GM21360 (cell line): ENCODE measurements around the gene AREL1.

Experiments
- ATAC-seq: cut with Tn5 transposase; IDR thresholded peaks from one replicate; pipeline ENCODE4 v1.9.1; 2021; ENCODE audit warnings: mild to moderate bottlenecking, moderate library complexity; ENCODE audit not compliant: unreplicated experiment

Gene AREL1

DNA sequence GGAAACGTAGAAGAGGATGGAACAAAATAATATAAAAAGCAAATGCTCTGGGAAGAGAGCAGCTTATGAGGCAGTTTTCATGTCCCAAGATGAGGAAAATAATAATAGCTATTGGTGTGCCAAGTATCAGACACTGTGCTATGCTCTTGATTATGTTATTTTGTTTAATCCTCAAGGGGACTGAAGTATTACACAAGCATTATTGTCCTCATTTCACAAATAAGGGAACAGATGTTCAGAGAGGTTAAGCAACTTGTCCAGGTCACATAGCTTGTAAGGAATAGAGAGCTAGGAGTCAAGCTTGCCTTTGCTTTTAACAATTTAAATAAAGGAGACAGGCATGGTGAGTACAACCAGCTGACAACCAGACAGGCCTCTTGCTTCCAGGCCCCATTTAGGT, 73.9 kb downstream of the AREL1 start:
- ATAC-seq, result no peak

DNA sequence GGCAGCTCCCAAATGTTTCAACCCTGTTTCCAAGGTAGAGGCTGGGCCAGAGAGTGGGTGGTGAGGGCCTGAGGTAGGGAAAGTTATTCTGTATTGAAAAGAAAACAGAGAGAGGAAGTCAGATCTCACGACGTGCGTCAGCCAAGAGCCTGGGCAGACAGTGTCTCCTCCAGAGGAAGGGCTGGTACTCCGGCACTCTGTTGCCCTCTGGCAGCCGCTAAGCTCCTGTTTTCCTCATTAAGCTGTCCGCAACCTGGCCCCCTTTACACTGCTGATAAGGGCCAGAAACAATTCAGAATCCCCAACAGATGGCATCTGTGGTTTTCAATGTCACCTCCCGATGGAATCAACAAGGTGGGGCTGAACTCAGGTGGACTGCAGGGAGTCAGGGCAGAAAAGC, 74.8 kb downstream of the AREL1 start:
- ATAC-seq, result no peak

DNA sequence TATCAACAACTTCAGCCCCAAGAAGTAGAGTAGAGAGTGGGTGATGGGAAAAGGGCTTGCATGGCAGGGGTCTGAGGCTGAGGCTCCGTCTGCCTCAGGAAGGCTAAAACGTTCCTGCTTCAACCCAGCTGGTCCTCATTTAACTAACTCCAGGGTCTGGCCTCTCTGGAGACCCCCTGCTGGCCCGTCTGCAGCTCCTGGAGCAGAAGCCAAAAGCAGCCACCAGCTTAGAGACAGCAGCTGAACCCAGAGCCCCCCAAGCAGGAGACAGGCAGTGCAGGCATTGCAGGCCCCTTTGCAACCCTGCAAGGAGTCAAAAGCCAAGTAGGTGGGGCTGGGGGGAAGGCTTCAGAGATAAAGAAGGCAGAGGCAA, 75.7 kb downstream of the AREL1 start:
- no peak for ATAC-seq

DNA sequence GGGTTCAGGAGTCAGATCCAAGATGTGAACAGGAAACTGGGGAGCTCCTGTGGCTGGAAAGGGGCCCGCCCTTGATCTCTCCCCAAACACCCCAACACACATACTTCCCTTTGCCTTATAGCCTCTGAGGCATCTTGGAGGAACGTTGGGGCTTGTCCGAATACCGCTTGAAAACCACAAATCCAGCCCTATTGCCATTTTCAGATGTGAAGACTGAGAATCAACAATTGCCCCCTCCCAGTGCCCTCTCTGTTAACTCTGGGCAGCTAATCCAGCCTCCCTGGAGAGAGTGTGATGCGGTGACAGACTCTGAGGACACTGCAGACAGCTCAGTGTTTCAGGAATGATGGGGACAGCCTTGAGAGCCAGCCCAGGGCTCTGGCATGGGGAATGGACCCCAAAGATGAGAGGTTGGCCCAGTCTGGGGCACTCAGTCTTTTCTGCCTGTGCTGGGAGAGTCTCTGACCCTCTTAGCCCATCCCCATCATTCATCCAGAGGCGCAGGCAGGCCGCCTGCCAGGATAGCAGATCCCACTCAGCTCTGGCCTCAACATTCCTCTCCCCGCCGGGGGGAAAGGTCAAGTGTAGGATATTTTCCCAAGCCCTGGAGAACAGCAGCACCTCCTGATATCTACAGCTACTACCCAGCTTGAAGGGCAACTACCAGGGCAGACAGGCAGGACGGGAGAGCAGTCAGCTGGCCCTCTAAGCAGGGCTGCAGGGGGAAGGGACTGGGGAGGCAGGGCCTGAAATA, 76.3 kb downstream of the AREL1 start:
- no peak for ATAC-seq

DNA sequence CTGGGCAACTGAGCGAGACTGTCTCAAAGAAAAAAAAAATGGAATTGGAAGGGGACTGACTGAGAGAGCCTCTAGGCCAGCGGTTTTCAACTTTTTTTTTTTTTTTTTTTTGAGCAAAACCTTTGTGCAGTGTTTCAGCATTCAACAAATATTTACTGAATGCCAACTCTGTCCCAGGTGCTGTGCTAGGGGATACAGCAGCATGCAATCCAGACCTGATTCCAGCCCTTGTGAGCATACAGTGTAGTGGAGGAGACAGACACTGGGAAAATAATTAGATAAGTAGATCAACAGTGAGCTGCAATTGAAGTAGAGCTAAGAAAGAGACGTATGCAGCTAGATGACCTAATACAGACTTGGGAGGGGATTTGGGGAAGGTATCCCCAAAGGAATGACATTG, 77.0 kb downstream of the AREL1 start:
- ATAC-seq, result no peak

DNA sequence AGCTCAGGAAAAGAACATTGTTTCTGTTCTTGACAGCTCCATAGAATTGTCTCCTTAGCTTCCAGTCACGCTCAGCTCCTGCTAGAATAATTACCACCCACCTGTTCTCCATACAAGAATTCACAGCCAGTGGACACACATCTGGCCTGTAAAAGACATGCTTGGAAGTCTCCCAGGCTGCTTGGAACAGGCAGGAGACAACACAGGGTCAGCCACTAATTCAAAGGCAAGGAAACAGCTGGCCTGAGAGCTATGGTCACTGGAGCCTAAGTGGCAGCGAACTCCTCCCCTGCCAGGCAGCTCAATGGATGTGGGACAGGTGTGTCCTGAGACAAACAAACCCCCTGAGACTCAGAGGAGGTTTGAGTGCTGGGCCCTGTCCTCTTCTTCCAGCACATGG, 77.9 kb downstream of the AREL1 start:
- ATAC-seq, result no peak

DNA sequence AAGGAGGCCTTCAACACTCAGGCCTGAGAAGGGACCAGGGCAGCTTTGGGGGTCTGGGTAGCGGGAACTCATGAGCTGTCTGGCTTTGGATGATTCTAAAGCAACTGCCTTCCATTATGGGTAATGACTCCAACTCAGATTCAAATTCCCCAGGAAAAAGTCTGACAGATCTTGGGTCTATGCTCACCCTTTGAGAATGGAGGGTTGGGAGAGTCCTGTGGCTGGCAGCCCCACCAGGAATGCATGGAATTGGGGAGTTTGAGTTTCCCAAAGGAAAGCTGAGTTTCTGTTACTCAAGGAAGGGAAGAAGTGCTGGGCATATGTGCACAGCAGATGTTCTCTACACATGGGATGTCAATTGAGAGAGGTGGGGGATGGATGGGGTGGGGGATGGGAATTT, 78.4 kb downstream of the AREL1 start:
- no peak for ATAC-seq

DNA sequence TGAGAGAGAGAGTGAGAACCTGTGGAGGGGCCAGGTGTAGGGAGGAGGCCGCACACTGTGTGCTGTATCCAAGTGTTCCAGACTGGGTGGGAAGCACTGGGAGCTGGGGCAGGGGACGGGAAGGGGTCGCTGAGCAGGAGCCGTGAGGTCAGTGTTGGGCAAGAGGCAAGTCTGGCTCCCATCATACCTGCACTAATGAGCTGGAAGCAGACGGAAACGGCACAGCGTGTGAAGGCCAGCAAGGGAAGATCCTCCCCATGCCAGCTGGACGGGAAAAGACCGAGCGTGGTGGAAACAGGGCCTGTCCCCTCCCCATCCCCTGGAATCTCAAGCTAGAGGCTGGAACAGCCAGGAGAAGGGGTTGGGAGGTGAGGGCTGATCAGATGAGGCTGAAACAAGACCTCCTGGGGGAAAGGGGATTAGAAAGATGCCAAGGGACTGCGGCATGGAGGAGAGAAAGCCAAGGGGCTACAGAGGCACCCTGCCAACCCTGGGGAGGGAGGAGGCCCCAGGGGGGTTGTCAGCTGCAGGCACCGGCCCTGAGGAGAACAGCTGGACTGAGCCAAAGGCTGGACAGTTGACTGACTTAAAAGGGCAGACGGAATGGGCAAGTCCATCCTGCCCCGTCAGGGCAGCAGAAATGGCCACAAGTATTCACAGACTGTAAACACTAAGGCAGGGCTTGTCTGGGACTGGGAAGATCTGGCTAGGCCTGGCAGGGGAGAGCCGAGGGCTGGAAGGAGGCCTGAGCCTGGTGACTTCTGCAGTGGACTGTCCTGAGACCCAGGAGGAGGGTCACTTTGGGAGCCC, 81.8 kb downstream of the AREL1 start:
- ATAC-seq, result no peak

DNA sequence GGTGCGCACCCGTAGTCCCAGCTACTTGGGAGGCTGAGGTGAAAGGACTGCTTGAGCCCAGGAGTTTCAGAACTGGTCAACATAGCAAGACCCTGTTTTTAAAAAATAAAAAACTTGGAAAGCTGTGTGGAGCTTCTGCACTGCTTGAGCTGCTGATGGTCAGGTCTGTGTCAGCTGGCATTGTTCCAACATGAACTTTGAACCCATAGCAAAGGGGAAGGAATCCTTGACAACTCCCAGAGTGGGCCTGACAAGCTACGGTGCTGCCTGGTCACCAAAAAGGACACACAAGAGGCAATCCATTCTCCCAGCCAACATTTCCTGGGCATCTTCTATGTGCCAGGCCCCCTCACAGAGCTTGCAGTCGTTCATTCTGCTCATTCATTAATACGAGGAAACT, 84.5 kb downstream of the AREL1 start:
- ATAC-seq, result no peak

DNA sequence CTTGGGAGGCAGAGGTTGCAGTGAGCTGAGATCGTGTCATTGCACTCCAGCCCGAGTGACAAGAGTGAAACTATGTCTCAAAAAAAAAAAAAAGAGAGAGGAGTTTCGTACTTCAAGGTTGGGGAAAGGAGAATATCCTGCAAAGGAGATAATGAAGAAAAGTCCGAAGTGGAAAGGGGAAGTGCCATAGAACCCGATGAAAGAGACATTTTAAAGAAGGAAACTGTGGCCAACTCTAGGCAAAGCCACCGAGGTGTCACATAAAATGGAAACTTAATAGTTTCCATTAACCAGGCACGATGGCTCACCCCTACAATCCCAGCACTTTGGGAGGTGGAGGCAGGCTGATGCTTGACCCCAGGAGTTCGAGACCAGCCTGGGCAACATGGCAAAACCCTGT, 85.8 kb downstream of the AREL1 start:
- no peak for ATAC-seq

DNA sequence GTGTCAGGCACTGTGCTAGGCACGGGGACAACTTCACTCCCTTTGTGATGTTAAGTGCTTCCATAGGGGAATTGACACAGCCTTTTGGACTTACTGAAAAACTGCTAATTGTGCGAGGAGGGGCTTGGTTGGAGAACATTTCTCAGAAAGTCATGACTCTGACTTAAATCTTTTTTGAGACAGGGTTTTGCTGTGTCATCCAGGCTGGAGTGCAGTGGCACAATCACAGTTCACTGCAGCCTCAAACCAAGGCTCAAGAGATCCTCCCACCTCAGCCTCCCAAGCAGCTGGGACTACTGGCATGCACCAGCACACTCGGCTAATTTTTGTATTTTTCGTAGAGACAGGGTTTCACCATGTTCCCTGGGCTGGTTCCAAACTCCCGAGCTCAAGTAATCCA, 90.6 kb downstream of the AREL1 start:
- ATAC-seq, result no peak

DNA sequence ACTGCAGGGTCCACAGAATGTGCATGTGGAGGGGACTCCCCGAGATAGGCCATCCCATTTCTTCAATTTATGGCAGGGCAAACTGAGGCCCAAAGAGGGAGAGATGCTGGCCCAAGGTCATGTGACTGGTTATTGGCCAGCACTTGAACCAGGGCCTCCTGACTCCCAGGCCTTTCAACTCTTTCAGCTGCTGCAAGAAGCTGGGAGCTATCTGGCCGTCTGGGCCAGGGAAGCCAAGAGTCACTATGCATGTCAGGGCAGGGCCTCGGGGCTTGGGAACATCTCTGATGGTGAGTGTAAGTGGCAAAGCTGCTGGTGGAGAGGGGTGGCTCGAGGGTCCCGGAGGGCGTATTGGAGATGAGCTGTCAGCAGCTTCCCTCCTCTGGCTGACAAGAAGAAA, 91.3 kb downstream of the AREL1 start:
- ATAC-seq, result no peak

DNA sequence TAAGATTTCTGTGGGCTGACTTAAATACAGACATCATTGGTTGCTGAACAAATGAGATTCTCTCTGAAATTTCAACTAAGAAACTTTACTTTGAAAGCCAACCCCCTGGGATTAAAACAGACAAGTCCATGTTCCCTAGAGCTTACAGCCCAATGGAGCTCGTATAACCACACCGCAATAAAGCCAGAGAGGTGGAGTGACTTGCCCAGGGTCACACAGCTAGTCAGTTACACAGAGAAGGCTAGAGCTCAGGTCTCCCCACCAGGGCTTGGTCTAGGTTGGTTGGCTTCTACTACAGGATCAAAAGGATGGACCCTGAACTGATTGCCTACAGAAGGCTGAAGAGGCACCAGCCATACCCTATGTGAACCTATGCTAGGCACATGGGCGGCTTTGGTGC, 92.0 kb downstream of the AREL1 start:
- ATAC-seq, result no peak

DNA sequence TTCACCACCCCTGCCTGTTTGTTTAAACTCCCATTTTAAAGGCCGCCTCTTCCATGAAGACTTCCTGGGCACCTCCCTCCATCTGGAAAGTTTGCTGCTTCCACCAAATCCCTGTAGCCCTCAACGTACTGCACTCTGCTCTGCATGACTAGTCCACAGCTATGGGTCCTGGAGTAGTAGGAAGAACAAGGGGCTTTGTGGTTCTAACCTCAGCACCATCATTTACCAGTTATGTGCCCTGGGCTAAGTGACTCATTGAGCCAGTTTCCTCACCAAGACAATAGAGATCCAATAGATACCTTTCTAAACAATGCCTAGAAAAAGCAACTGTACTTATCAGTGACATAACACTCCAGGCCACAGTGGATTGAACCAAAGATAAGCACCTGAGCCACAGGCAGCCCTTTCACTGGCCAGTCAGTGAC, 92.4 kb downstream of the AREL1 start:
- ATAC-seq, result no peak

DNA sequence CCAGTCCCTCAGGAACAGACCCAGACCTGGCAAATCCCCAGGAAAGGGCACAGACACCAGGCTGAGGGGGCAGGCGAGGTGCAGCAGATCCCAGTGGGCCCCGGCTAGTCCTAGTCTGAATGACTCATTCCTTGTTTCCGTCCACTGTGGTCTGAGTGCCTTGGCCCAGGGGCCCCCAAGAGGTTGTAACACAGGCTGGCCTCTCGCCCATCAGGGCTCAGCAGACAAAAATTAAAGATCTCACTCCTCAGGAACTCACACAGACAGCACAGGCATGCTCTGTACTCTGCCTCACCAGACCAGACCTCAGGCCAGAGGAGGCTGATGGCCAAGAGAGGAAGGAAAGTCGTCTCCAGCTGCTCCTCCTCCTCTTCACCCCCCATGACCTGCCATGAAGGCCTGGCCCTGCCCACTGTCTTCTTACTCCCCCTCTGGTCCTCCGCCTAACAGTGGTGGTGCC, 93.2 kb downstream of the AREL1 start:
- ATAC-seq, result no peak

DNA sequence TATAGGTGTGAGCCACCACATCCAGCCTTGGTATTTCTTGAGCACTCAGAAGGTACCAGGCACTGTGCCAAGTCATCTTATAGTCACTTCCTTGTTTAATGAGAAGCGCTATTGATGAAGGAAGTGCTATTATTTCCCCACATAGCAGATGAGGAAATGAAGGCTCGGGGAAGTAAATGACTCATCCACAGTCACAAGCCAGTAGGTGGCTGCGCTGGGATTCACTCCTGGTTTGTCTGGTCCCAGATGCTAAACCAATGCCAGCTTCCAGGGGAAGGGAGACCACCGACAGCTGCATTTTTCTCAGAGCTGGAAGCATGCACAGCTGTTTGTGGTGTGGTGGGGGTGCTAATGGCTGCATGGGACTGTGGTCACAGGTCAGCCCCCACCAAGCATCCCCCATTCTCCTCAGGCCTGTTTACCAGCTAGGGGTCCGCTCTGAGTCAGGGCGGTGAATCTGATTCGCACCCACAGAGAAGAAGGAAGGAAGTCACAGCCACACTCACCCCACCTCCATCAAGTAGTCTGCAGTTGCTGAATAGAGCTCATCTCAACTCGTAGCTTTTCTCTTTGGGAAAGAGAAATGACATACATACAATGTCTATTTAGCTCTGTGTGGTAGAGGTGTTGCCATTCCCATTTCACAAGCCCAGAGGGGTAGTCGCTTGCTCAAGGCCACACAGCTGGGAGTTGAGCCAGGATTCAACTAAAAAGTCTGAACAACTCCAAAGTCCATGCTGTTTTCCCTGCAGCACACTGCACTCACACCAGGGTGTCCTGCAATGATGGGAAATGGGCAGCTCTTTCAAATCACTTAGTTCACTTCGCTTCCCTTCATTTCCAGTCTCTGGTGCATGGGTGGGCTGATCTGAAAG, 94.6 kb downstream of the AREL1 start:
- no peak for ATAC-seq

DNA sequence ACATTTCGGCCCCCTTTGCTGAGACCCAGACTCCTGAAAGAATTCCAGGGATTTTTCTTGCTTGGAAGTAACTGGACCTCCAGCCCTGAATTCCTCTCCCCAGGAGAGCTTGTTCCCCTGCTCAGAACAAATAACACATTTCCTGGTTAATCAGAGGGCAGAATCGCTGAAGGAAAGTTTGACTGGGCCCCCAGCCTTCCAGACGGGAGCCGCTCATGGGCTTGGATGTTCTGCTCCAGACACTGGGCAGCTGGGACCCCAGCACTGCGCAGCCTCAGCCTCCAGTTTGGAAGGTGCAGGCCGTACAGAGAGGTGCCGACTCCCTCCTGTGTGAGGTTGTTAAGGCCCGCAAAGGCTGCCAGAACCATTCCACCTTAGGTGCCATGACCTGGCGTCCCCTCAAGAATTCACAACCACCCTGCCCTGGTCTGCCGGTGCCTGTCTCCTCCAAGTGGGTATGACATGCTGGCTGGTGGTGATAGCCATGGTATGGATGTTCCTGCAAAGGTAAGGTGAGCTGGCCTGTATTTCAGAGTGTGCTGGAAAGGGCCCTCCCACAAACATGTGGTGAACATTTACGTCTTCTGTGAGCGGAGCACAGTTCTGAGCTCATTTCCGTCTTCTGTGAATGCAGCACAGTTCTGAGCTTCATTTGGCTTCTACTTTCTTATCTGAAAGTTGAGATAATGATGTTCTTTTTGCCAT, 95.7 kb downstream of the AREL1 start:
- no peak for ATAC-seq

DNA sequence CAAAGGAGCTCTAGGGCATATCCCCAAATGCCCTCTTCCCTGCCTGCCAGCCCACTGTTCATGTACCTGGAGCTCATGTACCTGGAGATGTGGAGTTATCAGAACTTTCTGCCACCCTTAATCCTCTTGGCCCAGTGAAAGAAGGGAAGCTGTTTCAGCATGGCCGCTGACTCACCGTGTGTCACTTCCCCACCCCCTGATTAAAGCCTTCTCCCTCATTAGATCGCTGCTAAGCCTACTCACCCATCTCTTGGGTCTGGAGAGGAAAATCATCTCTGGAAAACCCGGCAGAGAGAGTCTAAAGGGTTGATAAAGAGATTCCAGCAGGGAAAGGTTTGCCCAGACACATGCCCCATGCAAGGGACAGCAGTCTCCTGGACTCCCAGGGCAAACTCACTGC, 96.4 kb downstream of the AREL1 start:
- no peak for ATAC-seq

DNA sequence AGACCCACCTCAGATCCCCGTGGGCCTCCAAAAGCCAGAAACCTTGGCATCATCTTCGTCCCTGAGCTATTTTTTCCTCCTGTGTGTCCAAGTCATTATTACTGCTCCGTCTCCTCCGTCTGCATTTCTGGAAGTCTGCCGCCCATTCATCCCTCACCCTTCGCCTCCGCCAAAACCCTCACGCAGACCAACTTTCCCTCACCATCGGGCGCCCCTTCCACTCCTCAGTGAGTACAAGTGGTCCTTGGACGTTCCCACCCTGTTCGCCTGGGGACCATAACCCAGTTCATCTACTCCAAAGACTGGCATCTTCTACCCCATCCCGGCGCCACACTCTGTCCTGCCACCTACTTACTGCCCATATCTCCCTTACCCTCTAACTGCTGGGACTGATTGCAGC, 97.1 kb downstream of the AREL1 start:
- no peak for ATAC-seq

DNA sequence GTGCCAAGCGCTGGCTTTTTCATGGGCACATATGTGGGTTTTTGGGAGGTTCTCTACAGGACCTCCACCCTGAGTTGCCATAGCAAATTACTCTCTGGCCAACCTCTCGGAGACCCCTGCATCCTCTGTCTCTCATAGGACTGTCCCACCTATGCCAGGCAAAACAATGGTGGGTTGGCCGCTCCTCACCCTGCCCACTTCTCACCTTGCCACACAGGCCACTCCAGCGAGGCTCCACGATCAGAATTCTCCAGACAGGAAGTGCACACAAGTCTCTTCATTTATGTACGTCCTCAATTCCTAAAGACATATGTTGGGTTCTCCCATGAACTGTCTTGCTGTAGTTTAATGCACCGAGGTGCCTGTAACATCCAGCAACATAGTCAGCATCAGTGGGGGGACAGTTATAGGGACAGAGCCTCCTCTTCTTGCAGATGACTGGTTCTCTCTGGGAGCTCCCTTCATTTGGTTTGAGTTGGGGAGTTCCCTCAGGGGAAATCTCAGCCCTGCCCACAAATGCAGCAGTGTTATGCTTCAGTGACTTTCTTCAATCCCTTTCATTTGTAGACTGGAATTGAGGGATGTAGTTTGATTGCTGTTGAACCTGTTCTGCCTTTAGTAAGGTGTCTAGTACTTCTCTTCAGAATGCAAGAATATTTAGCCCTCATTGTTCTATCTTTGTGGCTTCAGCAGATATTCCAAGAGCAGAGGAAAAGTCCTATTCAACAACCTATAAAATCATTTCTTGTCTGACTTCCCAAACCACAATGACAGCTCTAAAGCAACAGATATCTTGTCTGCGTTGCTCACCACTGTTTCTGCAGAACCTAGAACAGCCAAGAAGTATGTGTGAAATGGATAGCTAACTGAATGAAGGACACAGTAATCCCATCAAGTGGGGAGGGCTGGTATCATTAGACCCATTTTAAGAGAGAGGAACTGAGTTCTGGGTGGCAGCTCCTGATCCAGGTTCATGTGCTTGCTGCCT, 98.1 kb downstream of the AREL1 start:
- ATAC-seq, result no peak
